ENCODE results near the gene F3. TPM values are rescaled to one million over a fixed set of nuclear protein-coding genes. Genes with fewer than 3 reads are reported as not detected.

The F3 gene
- total RNA-seq, 6 experiments from 2014 or later = 150 to 457 (median 176) TPM

DNA sequence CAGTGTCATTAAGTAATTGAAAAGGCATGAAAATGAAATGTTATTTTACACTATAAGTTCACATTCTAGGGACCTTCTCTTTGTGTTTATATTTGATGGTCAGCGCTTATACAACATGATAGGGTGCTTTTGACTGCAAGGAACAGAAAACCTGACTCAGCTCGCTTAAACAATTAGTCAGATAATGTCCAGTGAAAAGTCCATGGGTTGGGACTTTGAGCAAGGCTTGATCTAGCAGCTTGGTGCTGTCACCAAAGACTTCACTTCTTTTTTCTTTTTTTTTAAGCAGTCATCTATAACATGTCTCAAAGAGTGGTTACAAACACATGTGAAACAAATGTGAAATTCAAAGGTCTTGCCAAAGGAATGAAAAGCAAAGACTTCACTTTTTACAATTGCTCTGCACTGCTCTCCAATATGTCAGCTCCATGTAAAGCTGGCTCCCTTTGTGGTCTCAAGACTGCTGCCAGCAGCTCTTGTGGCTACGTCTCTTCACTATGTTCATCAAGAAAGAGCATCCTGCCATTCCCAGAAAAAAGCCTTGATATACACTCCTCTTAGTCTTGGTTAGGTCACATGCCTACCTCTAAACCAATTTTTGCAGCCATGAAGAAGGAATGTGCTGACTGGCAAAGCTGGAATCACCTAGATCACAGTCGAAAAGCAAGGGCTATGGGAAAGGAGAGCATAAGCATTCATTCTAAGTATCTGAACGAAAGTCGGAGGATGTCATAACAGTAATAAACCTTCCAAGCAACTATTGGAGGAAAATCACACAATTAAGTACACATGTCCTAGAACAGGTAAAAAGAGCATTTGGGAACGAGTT lies 15.2 kb downstream of the F3 start:
- DNase-seq = no peak
- Mint-ChIP-seq H3K4me1 (ENCODE audit: low read depth) (peaks cover 72% of the 10 kb centered on the region), H3K27ac (peak overlapping the region; percentile 48), H3K4me3 (no peak overlapping the region; the same call in 1 of the 2 replicates), H3K36me3 (ENCODE audit: low read depth) (peaks cover 18% of the 10 kb centered on the region), H3K9me3 (no peaks in the 10 kb centered on the region), H3K27me3 (ENCODE audit: insufficient read depth) (peaks cover 12% of the 10 kb centered on the region)
- TF ChIP-seq, protein P1, sequence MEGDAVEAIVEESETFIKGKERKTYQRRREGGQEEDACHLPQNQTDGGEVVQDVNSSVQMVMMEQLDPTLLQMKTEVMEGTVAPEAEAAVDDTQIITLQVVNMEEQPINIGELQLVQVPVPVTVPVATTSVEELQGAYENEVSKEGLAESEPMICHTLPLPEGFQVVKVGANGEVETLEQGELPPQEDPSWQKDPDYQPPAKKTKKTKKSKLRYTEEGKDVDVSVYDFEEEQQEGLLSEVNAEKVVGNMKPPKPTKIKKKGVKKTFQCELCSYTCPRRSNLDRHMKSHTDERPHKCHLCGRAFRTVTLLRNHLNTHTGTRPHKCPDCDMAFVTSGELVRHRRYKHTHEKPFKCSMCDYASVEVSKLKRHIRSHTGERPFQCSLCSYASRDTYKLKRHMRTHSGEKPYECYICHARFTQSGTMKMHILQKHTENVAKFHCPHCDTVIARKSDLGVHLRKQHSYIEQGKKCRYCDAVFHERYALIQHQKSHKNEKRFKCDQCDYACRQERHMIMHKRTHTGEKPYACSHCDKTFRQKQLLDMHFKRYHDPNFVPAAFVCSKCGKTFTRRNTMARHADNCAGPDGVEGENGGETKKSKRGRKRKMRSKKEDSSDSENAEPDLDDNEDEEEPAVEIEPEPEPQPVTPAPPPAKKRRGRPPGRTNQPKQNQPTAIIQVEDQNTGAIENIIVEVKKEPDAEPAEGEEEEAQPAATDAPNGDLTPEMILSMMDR (IDR thresholded peaks at IDR 0.05) = no peak

DNA sequence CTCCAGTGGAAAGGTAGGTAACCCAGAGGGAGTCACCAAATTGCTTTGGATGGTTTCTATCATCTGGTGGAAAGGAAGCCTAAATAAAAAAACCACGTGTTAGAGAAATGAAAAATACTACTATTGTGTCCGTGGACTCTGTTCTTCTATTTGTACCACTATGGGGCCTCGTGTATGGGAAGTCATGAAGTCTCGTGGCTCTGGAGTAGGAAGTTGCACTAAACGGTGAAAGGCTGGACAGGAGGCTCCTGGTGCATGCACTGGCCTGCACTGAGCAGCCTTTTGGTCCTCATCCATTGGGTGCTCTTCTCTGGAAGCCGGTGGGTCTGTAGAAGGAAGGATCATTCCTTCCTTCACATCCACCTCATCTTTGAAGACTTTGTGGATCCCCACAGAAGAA lies 17.0 kb downstream of the F3 start:
- peaks cover 72% of the 10 kb centered on the region for H3K4me1 Mint-ChIP-seq (ENCODE audit: low read depth)
- no peaks in the 10 kb centered on the region for H3K9me3 Mint-ChIP-seq
- H3K36me3 Mint-ChIP-seq (ENCODE audit: low read depth) = peaks cover 7% of the 10 kb centered on the region
- DNase-seq = no peak
- H3K4me3 Mint-ChIP-seq = no peak overlapping the region
- H3K27ac Mint-ChIP-seq = no peak overlapping the region
- peaks cover 8% of the 10 kb centered on the region for H3K27me3 Mint-ChIP-seq (ENCODE audit: insufficient read depth)
- TF ChIP-seq, protein P1 (IDR thresholded peaks at IDR 0.05) = no peak

DNA sequence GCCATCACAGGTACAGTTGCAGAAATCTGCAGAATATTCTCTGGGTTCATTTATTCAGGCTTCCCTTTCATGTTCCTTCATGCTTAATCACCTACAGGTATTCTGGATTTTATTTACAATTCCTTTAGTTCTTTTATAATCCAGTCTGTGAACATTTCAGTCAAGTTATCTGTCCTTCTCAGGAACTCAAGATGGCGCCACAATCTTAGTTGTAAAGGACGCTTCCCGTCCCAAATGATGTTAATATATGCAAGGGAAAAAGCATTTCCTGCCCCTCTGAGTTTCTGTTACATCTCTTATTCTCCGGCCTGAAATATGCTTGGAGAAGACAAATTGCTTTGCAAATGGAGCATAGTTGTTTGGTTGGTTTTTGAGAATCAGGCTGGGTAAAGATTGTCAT lies 19.3 kb downstream of the F3 start:
- Mint-ChIP-seq H3K27me3 (ENCODE audit: insufficient read depth) (peaks cover 4% of the 10 kb centered on the region), H3K36me3 (ENCODE audit: low read depth) (no peaks in the 10 kb centered on the region), H3K4me1 (ENCODE audit: low read depth) (peaks cover 54% of the 10 kb centered on the region), H3K9me3 (no peaks in the 10 kb centered on the region), H3K4me3 (no peak overlapping the region), H3K27ac (no peak overlapping the region; the same call in 1 of the 2 replicates)
- TF ChIP-seq, protein P1 (IDR thresholded peaks at IDR 0.05) = peak; percentile 69
- DNase-seq = no peak

DNA sequence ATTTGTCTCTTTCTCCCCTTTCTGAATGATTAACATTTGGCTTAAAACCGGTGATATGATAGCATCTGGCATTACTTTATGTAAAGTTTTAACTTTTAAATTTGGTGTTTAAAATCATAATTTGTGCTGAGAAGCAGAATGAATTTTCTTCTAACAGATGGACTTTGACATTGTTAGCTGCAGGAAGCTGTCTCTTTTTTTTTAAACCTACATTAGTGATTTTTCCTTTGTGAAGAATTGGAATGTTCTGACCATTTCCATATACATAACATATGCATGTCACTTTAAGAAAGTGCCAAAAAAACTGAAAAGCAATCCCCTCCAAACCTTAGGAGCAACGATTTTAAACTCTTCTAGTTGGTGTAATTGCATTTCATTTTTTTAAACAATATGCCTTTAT lies 22.2 kb downstream of the F3 start:
- no peaks in the 10 kb centered on the region for H3K36me3 Mint-ChIP-seq (ENCODE audit: low read depth)
- H3K9me3 Mint-ChIP-seq = no peaks in the 10 kb centered on the region
- DNase-seq = no peak
- H3K27ac Mint-ChIP-seq = no peak overlapping the region
- no peak overlapping the region for H3K4me3 Mint-ChIP-seq
- H3K27me3 Mint-ChIP-seq (ENCODE audit: insufficient read depth) = no peaks in the 10 kb centered on the region
- TF ChIP-seq, protein P1 (IDR thresholded peaks at IDR 0.05) = no peak
- peaks cover 33% of the 10 kb centered on the region for H3K4me1 Mint-ChIP-seq (ENCODE audit: low read depth)

DNA sequence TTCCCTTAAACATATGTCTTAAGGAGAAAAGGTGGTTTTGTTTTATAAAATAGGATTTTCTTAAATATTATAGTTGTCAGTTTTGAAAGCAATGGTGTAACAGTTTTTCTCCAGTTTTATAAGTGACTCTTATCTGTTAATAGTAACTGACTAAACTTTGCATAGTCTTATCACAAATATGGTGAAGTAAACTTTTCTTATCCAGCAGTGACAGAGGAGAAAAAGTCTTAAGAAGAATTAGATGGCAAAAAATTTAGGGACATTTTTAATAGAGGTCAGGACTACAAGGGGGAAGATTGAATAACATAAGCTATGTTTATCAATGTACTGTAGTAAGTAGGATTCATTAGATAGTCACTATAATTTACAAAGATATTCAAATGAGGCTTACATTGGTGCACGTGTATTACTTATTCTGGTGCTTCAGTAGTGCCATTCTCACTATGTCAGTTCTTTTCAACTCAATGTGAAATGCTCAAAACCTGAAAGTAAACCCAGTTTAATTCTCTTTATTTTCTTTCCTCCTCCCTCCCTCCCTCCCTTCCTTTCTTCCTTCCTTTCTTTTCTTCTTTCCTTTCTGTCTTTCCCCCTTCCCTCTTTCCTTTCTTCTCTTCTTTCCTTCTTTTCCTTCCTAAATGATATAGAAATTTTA lies 26.1 kb downstream of the F3 start:
- TF ChIP-seq, protein P1 (IDR thresholded peaks at IDR 0.05) = no peak
- H3K4me3 Mint-ChIP-seq = no peak overlapping the region
- no peak for DNase-seq
- no peaks in the 10 kb centered on the region for H3K36me3 Mint-ChIP-seq (ENCODE audit: low read depth)
- H3K27ac Mint-ChIP-seq = no peak overlapping the region
- no peaks in the 10 kb centered on the region for H3K9me3 Mint-ChIP-seq
- peaks cover 7% of the 10 kb centered on the region for H3K4me1 Mint-ChIP-seq (ENCODE audit: low read depth)
- no peaks in the 10 kb centered on the region for H3K27me3 Mint-ChIP-seq (ENCODE audit: insufficient read depth)
